Adrenal gland (tissue), 19 donors: ENCODE data around the gene GNL3L. TPM values are rescaled to one million over a fixed set of nuclear protein-coding genes. Genes with fewer than 3 reads are reported as not detected.
A peak's percentile ranks its signal among the peaks of the same experiment; 100 is the strongest.

ENCODE experiments used
- DNase-seq, 7 donors: peaks; one replicate each; pipeline ENCODE4 v3.0.0-alpha.2; 2019 to 2020
- H3K27ac ChIP-seq, 5 donors: fragments of 200-600 bp; sonication (generic) in 4 of 5; 1 replicate in 3 of 5; 2 replicates in 2 of 5; pipeline versions ENCODE4 v1.5.1 to v1.8.0; 2016 to 2020; ENCODE audit warnings: mild to moderate bottlenecking in 1 of 5
- H3K27me3 ChIP-seq: fragments of 200-600 bp; 2 replicates; pipeline ENCODE4 v1.8.0; 2021
- H3K36me3 ChIP-seq, 2 donors: fragments of 200-600 bp; replicated peaks in 1 of 2; 1 replicate in 1 of 2; 2 replicates in 1 of 2; pipeline versions ENCODE4 v1.5.1 to v1.8.0; 2018 to 2022
- H3K4me1 ChIP-seq, 2 donors: fragments of 200-600 bp; replicated peaks in 1 of 2; 1 replicate in 1 of 2; 2 replicates in 1 of 2; pipeline versions ENCODE4 v1.5.1 to v1.8.0; 2018 to 2021
- H3K4me3 ChIP-seq, 4 donors: fragments of 200-600 bp; sonication (generic) in 3 of 4; one replicate each; pipeline ENCODE4 v1.5.1; 2016 to 2018
- H3K9me3 ChIP-seq, 3 donors: fragments of 200-600 bp; sonication (generic) in 1 of 3; replicated peaks in 1 of 3; 1 replicate in 2 of 3; 2 replicates in 1 of 3; pipeline versions ENCODE4 v1.5.1 to v1.8.0; 2016 to 2021
- POLR2A ChIP-seq, 2 donors: fragments of 450-650 bp; IDR thresholded peaks; one replicate each; pipeline ENCODE4 v1.6.1; 2017; ENCODE audit warnings: antibody characterized with exemption in 2 of 2, mild to moderate bottlenecking in 2 of 2, moderate library complexity in 1 of 2
- WGBS, 4 donors: extraction: QIAGEN DNeasy Blood & Tissue Kit in 2 of 4; methylation state at CpG; one replicate each; pipeline versions ENCODE4 v1.1.5 to v1.1.7; 2013 to 2017; 5-methylcytosine and 5-hydroxymethylcytosine counted together
- intact Hi-C, 2 donors: fragments of 100-400 bp; cut with DNase I; formaldehyde crosslinking; loops; one replicate each; pipeline versions ENCODE4 v1.14.1 to v1.15.0; 2022 to 2023
- long read RNA-seq, 10 donors: library from polyadenylated mRNA in 3 of 10; unstranded in 2 of 10; stranded (forward) in 1 of 10; transcript quantifications; one replicate each; pipeline ENCODE4 v2.0.0 and lab custom pipeline, GENCODE V29; 2021 to 2026
- polyA plus RNA-seq, 3 donors: library from polyadenylated mRNA; stranded (reverse); fragments of 200-250 nt in 2 of 3; fragments of 350-450 nt in 1 of 3; fragmentation: Illumina TruSeq in 1 of 3; extraction: RNeasy Lipid Tissue Mini Kit (QIAGEN cat#74804) in 1 of 3; gene quantifications; one replicate each; pipeline ENCODE4 v1.2.3, GENCODE V29; 2013 to 2014
- total RNA-seq, 9 donors: library from RNA; depleted of rRNA in 4 of 9; stranded (reverse); fragments of >200 nt in 4 of 9; fragments of 120-200 nt in 1 of 9; fragmentation: NEBNext Ultra II Directional in 1 of 9; extraction: Animal tissue kit (Norgen Biotek cat#: 25700) in 1 of 9; gene quantifications; one replicate each; pipeline versions ENCODE4 v1.1.0 to v1.2.4, GENCODE V29; 2013 to 2023
- TF ChIP-seq, protein P1 (sequence below), 6 experiments: fragments of 450-650 bp in 4 of 6; fragments of 200-600 bp in 2 of 6; sonication (generic) in 1 of 6; IDR thresholded peaks; 1 replicate in 5 of 6; 2 replicates in 1 of 6; pipeline versions ENCODE4 v1.5.1 to v1.8.0; 2016 to 2021; ENCODE audit warnings: antibody characterized with exemption in 6 of 6, mild to moderate bottlenecking in 2 of 6, moderate library complexity in 1 of 6
- donor health status: healthy with polysubstance abuse.
- donor health status: Bipolar disorder and iron deficiency.
- donor health status: DM: yes; HTN: yes; CAD: no.
- donor health status: DM: no; HTN: no; CAD: no.
- donor health status: DM: no; HTN: no; CAD: no.
- donor health status: DM: yes; HTN: yes; CAD: no.

GNL3L gene, protein sequence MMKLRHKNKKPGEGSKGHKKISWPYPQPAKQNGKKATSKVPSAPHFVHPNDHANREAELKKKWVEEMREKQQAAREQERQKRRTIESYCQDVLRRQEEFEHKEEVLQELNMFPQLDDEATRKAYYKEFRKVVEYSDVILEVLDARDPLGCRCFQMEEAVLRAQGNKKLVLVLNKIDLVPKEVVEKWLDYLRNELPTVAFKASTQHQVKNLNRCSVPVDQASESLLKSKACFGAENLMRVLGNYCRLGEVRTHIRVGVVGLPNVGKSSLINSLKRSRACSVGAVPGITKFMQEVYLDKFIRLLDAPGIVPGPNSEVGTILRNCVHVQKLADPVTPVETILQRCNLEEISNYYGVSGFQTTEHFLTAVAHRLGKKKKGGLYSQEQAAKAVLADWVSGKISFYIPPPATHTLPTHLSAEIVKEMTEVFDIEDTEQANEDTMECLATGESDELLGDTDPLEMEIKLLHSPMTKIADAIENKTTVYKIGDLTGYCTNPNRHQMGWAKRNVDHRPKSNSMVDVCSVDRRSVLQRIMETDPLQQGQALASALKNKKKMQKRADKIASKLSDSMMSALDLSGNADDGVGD
- 10 to 100 TPM; 15.5 to 37.5 (median 29.9) TPM for total RNA-seq
- polyA plus RNA-seq, result 10 to 100 TPM in 1 of 3 donors, 1 to 10 TPM in 2; 2.0 to 12.0 (median 4.5) TPM
- long read RNA-seq, donor 1, partial matches to known transcripts, result 5 of 6 reads
- long read RNA-seq, donor 1, other reads (novel, unspliced or antisense), result 0 of 6 reads
- long read RNA-seq, donor 2, result 0 reads
- long read RNA-seq, donor 3, partial matches to known transcripts, result 0 of 2 reads
- long read RNA-seq, donor 3, other reads (novel, unspliced or antisense), result 0 of 2 reads
- long read RNA-seq, donor 4, partial matches to known transcripts, result 0 of 3 reads
- long read RNA-seq, donor 4, other reads (novel, unspliced or antisense), result 2 of 3 reads
- long read RNA-seq, donor 5, transcript GNL3L-201 (16 exons, 2,357 nt), result major isoform, 7 of 18 reads
- long read RNA-seq, donor 5, partial matches to known transcripts, result 0 of 18 reads
- long read RNA-seq, donor 5, other reads (novel, unspliced or antisense), result 7 of 18 reads
- long read RNA-seq, donor 6, partial matches to known transcripts, result 2 of 7 reads
- long read RNA-seq, donor 6, other reads (novel, unspliced or antisense), result 1 of 7 reads
- long read RNA-seq, donor 7, result 0 reads
- long read RNA-seq, donor 8, partial matches to known transcripts, result 5 of 6 reads
- long read RNA-seq, donor 8, other reads (novel, unspliced or antisense), result 0 of 6 reads
- long read RNA-seq, donor 9, partial matches to known transcripts, result 0 of 1 reads
- long read RNA-seq, donor 9, other reads (novel, unspliced or antisense), result 0 of 1 reads
- long read RNA-seq, donor 10, result 0 reads

DNA sequence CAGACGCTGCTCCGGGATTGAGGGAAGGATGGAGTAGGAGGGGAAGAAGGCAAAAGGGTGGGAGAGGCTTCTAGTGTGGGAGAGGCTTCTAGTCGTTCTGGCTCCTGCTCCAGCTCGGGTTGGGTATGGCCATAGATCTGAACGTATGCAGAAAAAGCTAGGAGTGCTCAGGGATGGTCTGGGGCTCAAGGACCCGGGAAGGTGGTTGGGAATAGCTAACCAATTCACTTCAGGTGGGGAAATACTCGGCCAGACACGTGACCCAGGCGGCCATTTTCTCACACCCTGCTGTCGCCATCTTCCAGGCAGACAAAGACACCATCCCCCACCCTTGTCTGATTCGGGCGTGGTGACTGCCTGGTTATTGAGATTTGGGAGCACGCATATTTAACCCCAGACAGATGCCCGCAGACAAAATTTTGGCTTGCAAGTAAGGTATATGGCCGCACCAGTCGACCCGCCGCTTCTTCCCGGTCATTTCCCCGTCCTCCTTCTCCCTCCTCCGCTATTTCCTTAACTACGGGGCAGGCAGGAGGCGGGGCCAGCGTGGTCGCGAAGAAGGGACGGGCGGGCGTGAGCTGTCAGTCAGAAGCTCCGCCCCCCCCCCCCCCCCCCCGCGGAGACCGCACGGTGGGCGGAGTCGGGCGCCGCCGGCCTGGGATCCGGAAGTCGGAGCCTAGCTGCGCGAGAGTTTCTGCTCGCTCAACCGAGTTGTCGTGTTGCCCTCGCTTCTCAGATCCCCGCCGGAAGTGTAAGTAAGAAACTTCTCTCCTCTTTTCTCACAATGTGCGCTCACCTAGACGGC, at the start of gene GNL3L:
Gene GNL3L, plus strand, starts transcription at position 668 of the 805 bp plus-strand sequence. CDS start 2,348 bp downstream, outside the sequence.
- peak in 1 of 2 donors; percentile 32 for TF ChIP-seq POLR2A (IDR thresholded peaks at IDR 0.05)
- TF ChIP-seq, protein P1, sequence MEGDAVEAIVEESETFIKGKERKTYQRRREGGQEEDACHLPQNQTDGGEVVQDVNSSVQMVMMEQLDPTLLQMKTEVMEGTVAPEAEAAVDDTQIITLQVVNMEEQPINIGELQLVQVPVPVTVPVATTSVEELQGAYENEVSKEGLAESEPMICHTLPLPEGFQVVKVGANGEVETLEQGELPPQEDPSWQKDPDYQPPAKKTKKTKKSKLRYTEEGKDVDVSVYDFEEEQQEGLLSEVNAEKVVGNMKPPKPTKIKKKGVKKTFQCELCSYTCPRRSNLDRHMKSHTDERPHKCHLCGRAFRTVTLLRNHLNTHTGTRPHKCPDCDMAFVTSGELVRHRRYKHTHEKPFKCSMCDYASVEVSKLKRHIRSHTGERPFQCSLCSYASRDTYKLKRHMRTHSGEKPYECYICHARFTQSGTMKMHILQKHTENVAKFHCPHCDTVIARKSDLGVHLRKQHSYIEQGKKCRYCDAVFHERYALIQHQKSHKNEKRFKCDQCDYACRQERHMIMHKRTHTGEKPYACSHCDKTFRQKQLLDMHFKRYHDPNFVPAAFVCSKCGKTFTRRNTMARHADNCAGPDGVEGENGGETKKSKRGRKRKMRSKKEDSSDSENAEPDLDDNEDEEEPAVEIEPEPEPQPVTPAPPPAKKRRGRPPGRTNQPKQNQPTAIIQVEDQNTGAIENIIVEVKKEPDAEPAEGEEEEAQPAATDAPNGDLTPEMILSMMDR (IDR thresholded peaks at IDR 0.05), result no peak
- WGBS, 4 donors, result 3 to 48% (median 16%) methylated on average over 8 to 39 of the region's 51 CpGs
- Histone ChIP-seq H3K27ac (peak within 1 kb of the TSS in 4 of 5 donors; percentile 65 to 92 (median 74)), H3K4me1 (no peaks in the 10 kb centered on the region), H3K4me3 (peak within 1 kb of the TSS in 3 of 4 donors; percentile 33 to 62 (median 40)), H3K36me3 (no peaks in the 10 kb centered on the region), H3K27me3 (no peaks in the 10 kb centered on the region), H3K9me3 (no peaks in the 10 kb centered on the region)
- peak; percentile 84 to 91 (median 89) for DNase-seq
- intact Hi-C loops, result no loop called here

DNA sequence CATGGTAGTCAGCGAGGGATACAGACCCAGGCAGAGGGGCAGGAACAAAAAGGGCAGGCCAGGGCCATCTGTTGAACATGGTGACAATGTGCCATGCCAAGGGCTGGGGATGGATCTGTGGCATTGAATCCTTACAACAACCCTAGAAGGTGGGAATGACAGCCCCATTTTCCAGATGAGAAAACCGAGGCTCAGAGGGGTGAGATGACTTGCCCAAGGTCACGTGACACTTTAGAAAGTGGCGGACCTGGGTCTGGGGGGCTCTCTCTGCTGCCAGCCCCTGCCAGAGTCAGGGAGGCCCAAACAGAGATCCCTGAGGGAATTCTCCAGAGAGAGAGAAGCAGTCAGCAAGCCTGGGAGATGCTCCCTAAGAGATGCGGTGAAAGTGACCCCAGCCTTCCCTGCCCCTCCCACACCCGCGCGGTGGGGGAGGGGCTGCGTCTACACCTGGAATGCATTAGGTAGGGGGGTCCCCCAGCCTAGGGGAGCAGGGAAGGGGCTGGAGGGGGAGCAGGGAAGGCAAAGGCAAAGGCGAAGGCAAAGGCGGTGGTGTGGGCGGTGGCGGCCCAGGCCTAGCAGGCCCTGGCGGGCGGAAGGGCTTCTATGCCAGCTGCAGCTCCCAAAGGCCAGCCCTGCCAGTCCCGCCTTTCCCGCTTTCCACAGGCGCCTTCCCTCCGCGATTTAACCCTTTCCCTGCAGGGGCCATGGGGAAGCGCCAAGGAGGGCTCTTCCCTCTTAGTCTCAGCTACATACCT, 47.0 kb upstream of the GNL3L start:
- WGBS, 4 donors, result 24 to 61% (median 43%) methylated on average over 13 to 21 of the region's 21 CpGs
- no peak overlapping the region for H3K4me3 ChIP-seq
- TF ChIP-seq, protein P1 (IDR thresholded peaks at IDR 0.05), result no peak
- no peak for TF ChIP-seq POLR2A (IDR thresholded peaks at IDR 0.05)
- peak in 2 of 7 donors; percentile 13 to 21 for DNase-seq
- H3K36me3 ChIP-seq, result no peaks in the 10 kb centered on the region
- H3K27me3 ChIP-seq, result no peaks in the 10 kb centered on the region
- no peaks in the 10 kb centered on the region for H3K4me1 ChIP-seq
- intact Hi-C loops, result no loop called here
- no peaks in the 10 kb centered on the region for H3K9me3 ChIP-seq
- peak overlapping the region in 2 of 5 donors; percentile 44 to 55 for H3K27ac ChIP-seq

DNA sequence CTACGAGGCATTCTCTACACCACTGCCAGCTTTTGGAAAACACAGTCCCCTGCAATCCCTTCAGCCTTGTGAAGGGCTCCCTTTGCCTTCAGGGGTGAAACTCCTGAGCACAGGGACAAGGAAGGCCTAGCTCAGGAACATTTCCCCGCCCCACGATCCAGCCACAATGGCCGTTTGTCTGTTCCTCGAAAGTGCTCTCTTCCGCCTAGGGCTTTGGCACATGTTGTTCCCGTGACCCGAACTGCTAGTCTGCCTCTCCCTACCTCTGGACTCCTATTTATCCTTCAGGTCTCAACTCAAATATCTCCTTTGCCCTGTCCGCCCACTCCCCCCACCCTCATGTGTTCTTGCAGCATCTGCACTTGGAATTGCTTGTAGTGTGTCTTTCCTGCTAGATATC, 46.1 kb upstream of the GNL3L start:
- no peak overlapping the region for H3K27ac ChIP-seq
- WGBS, 4 donors, result 74 to 87% (median 79%) methylated on average over 9 of the region's 9 CpGs
- H3K9me3 ChIP-seq, result no peaks in the 10 kb centered on the region
- no peaks in the 10 kb centered on the region for H3K4me1 ChIP-seq
- intact Hi-C loops, result no loop called here
- no peaks in the 10 kb centered on the region for H3K36me3 ChIP-seq
- DNase-seq, result no peak
- H3K27me3 ChIP-seq, result no peaks in the 10 kb centered on the region
- no peak overlapping the region for H3K4me3 ChIP-seq
- TF ChIP-seq, protein P1 (IDR thresholded peaks at IDR 0.05), result no peak
- TF ChIP-seq POLR2A (IDR thresholded peaks at IDR 0.05), result no peak
